GM10847 (cell line): ENCODE results near the gene ZNF610.

Experiments used
- POLR2A ChIP-seq: IDR thresholded peaks from 2 replicates; pipeline ENCODE4 v1.6.1; 2011; ENCODE audit not compliant: insufficient read length; ENCODE audit errors: extremely low read depth

The ZNF610 gene

DNA sequence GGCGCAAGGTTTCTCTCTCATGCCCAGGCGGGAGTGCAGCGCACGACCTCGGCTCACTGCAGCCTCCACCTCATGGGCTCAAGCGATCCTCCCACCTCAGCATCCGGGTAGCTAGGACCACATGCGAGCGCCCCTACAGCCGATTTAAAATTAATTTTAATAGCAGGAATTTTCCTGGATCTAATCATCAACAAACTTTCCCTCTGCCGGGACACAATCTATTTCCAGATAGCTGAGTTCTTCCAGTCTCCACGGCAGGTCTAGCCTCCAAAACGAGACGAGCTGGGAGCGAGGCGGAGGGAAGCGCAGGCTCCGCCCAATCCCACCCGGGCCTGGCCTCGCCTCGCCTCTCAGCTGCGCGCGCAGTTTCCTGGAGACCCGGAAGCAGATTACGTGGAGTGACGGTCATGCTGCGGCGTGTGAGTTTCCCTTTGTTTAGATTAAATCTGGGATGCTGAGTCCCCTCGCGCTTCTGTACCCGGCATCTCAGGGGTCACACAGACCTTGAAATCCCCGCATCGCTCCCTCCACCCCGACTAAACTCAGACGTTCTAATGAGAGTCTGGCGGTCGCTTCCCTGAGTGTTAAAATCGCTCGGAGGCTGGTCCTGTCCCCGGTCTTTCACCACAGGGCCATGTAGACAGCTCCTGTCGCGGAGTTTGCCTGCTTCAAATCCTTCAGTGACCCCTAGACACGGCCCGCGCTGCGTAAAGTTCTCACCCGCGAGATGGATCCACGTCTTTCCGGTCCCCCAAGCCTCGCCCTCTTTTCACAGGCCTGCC, 33.7 kb downstream of the ZNF610 start, which contains the start of gene ZNF880:
Gene ZNF880 (plus strand): TSS at position 365 of the 782 bp plus-strand sequence. CDS start 43 bp downstream, at position 408.
- peak; percentile 31 for TF ChIP-seq POLR2A

DNA sequence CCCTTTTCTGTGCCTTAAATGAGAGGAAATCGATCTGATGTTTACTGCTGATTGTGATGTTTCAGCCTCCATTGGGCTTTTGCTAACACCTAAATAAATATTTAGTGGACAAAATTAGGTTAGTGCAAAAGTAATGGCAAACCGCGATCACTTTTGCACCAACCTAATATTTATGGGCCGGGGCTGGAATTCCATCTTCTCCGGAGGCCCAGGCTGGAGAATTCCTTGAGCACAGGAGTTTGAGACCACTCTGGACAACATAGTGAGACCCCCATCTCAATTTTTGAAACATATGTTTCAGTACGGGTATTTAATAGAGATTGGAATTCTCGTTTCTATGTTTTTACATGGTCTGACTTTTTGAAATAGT, 34.3 kb downstream of the ZNF610 start:
- TF ChIP-seq POLR2A: no peak

DNA sequence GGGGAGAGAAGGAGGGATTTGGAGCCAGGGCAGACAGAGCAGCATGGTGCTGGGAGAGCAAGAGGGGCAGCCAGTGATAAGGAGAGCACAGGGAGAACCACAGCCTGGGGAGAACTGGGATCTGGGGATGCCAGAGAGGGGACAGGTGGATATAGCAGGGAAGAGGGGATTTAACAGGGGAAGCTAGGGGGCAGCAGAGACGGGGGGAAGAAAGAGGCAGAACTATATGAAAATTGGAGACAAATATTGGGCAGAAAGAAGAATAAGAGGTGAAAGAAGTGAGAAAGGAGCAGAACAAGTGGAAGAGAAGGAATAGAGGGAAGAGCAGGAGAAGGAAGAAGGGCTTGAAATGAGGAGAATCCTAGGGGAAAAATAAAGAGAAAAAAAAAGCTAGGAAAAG, 55.1 kb downstream of the ZNF610 start:
- TF ChIP-seq POLR2A: no peak

DNA sequence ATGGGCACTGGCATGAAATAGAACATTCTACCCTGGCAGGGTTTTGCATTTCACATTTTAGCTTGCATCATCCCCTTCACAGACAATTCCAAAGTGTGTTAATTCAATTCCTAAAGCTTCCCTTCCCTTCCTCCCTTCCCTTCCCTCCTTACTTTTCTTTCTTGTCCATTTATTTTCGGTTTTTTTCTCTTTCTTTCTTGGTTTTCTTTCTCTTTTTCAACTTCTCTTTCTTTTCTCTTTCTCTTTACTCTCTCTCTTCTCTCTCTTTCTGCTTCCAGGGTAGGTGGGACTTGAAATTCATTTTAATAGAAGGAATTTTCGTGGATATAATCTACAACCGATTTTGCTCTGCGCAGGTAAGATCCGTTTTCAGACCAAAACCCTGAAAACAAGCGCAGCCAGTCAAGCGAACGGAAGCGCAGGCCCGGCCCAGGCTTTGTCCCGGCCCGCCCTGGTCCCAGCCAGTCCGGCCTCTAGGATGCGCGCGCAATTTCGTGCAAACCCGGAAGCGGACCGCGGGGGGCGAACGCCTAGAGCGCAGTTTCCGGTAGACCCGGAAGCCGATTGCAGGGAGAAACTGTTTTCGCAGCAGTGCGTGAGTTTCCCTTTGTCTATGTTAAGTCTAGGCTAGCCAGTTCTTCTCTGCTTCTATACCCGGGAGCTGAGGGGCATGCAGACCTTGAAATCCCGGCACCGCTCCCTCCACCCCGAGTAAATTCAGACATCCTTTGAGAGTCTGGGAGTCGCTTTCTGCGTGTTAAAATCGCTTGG, 61.5 kb downstream of the ZNF610 start, which contains the start of gene ZNF528:
Gene ZNF528 (plus strand): TSS at position 540 of the 771 bp plus-strand sequence. CDS start 4,165 bp downstream, outside the sequence.
- peak; percentile 50 for TF ChIP-seq POLR2A

DNA sequence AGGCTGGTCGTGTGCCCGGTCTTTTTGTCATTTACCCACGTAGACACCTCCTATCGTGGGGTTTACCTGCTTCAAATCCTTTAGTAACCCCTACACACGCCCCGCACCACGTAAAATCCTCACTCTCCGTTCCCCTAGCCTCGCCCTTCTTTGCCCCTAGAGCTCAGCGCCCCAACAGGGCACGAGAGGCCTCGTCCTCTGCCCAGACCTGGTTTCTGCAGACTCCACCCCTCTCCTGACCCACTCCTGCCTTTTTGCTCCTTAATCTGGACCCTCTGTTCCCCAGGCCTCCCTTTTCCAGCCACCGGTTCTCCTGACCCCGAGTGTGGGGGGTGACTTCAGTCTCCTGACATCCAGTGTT, 62.0 kb downstream of the ZNF610 start:
- TF ChIP-seq POLR2A: no peak

DNA sequence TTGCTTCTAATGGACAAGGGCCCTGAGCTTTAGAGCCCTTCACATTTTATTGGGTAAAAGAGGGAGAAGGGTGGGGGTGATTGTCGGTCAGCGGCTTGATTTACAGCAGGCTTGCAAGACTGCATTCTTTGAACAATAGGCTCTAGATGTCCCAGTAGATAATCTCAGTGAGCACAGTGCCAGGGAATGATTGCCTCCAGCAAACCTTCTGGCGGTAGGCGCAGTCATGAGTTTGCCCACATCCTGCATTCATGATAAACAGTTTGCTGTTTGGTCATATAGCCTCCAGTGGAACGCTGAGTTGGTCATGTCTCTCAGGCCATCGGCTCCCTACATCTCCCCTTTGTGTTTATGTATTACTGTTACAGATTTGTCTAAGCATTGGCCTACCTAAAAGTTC, 74.2 kb downstream of the ZNF610 start:
- TF ChIP-seq POLR2A: no peak

DNA sequence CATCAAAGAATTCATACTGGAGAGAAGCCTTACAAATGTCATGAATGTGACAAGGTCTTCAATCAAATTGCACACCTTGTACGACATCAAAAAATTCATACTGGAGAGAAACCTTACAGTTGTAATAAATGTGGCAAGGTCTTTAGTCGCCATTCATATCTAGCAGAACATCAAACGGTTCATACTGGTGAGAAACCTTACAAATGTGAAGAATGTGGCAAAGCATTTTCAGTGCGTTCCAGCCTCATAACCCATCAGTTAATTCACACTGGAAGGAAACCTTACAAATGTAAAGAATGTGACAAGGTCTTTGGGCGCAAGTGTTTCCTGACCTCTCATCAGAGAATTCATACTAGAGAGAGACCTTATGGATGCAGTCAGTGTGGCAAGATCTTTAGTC, 79.7 kb downstream of the ZNF610 start:
- TF ChIP-seq POLR2A: no peak
